PFSK-1 (cell line): ENCODE data around the gene ALPK3.

Experiments used
- FOXP2 ChIP-seq: optimal IDR thresholded peaks from 2 replicates; pipeline ENCODE3; 2011; ENCODE audit warnings: borderline replicate concordance, control low read depth, inconsistent platforms; ENCODE audit not compliant: insufficient read depth; ENCODE audit errors: extremely low read length, extremely low read depth
- POLR2AphosphoS5 ChIP-seq: IDR thresholded peaks from 2 replicates; pipeline ENCODE4 v1.6.1; 2012; ENCODE audit warnings: low read depth, mild to moderate bottlenecking, control low read depth, low read length, moderate library complexity
- REST ChIP-seq, 2 experiments: IDR thresholded peaks; 2 replicates each; pipeline versions ENCODE4 v1.6.1 to v1.8.0; 2011 to 2012; ENCODE audit warnings: low read depth in 2 of 2, low read length in 2 of 2, control low read depth in 1 of 2, inconsistent platforms in 1 of 2, mild to moderate bottlenecking in 1 of 2, moderate library complexity in 1 of 2; ENCODE audit not compliant: insufficient read depth in 1 of 2
- SIN3A ChIP-seq: IDR thresholded peaks from 2 replicates; pipeline ENCODE4 v1.6.1; 2012; ENCODE audit warnings: mild to moderate bottlenecking, low read length, moderate library complexity, borderline replicate concordance; ENCODE audit not compliant: insufficient read depth
- TAF1 ChIP-seq: IDR thresholded peaks from 2 replicates; pipeline ENCODE4 v1.6.1; 2012; ENCODE audit warnings: low read length, control low read depth, borderline replicate concordance; ENCODE audit not compliant: insufficient read depth

The ALPK3 gene

GRCh38 chr15:84909782-84910181, 92.6 kb downstream of the ALPK3 start:
- TF ChIP-seq FOXP2: no peak
- no peak for TF ChIP-seq SIN3A
- TF ChIP-seq REST (IDR thresholded peaks at IDR 0.05; ENCODE audit: insufficient read depth in 1 of 2, low read depth in 2 of 2, low read length in 2 of 2): no peak
- no peak for TF ChIP-seq TAF1
- TF ChIP-seq POLR2AphosphoS5: no peak

GRCh38 chr15:84910928-84911623, 93.9 kb downstream of the ALPK3 start:
- no peak for TF ChIP-seq TAF1
- no peak for TF ChIP-seq REST (IDR thresholded peaks at IDR 0.05; ENCODE audit: insufficient read depth in 1 of 2, low read depth in 2 of 2, low read length in 2 of 2)
- no peak for TF ChIP-seq SIN3A
- TF ChIP-seq POLR2AphosphoS5: no peak
- no peak for TF ChIP-seq FOXP2

GRCh38 chr15:84911879-84912660, 94.9 kb downstream of the ALPK3 start:
- TF ChIP-seq REST (IDR thresholded peaks at IDR 0.05; ENCODE audit: insufficient read depth in 1 of 2, low read depth in 2 of 2, low read length in 2 of 2): no peak
- no peak for TF ChIP-seq TAF1
- TF ChIP-seq POLR2AphosphoS5: no peak
- no peak for TF ChIP-seq FOXP2
- TF ChIP-seq SIN3A: no peak

GRCh38 chr15:84913360-84913723, 96.2 kb downstream of the ALPK3 start:
- TF ChIP-seq TAF1: no peak
- TF ChIP-seq SIN3A: no peak
- TF ChIP-seq REST (IDR thresholded peaks at IDR 0.05; ENCODE audit: insufficient read depth in 1 of 2, low read depth in 2 of 2, low read length in 2 of 2): no peak
- TF ChIP-seq POLR2AphosphoS5: no peak
